CD4-positive, alpha-beta T cell treated with Interleukin-6 for 4 hours (primary cell): Measurements from ENCODE around the gene SIGLEC9.
A peak's percentile ranks its signal among the peaks of the same experiment; 100 is the strongest.
"Not testable (repeated sequence)": the region's sequence is repeated elsewhere in the genome, so short reads cannot be mapped to it uniquely, and the experiment has no call there.

ENCODE experiments used
- DNase-seq: peaks from one replicate; pipeline ENCODE4 v3.0.0-alpha.2; 2020; ENCODE audit warnings: mixed read lengths

The SIGLEC9 gene

DNA sequence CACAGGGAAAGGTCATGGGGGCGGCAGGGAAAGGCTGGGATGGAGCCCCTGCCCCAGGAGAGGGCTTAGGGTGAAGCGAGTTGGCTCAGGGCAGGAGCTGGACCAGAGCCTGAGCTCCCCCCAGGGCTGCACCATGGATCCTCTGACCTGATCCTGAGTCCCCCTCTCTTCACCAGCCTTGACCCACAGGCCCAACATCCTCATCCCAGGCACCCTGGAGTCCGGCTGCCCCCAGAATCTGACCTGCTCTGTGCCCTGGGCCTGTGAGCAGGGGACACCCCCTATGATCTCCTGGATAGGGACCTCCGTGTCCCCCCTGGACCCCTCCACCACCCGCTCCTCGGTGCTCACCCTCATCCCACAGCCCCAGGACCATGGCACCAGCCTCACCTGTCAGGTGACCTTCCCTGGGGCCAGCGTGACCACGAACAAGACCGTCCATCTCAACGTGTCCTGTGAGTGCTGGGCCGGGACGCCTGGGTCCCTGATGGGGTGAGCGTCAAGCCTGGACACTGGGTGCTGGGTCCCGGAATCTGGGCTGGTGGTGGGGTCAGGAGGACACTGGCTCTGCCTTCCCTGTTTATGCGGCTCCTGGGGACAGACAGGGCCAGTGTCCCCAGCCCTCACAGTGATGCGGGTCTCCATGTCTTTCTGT, 842 bp downstream of the SIGLEC9 start:
- no peak for DNase-seq

DNA sequence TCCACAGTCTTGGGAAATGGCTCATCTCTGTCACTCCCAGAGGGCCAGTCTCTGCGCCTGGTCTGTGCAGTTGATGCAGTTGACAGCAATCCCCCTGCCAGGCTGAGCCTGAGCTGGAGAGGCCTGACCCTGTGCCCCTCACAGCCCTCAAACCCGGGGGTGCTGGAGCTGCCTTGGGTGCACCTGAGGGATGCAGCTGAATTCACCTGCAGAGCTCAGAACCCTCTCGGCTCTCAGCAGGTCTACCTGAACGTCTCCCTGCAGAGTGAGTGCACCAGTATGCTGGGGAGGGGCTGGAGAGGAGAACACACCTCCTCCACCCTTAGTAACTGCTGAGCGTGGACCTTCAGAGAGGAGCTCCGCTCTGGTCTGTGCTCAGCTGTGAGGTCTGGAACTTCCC, 2.3 kb downstream of the SIGLEC9 start:
- DNase-seq = no peak

DNA sequence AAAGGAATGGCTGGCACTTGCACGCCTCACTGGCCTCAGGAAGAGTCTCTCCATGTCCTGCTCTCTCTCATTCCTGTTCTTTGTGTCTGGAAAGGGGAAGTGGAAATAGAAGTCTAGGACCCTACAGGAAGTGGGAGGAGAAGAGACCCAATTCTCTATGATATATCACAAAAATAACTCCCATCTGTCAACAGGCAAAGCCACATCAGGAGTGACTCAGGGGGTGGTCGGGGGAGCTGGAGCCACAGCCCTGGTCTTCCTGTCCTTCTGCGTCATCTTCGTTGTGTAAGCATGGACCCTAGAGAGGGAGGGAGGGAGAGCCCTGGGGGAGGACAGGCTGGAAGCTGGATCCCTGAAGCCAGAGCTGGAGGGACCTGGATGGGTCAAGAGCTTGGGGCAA, 3.0 kb downstream of the SIGLEC9 start:
- peak; percentile 44 for DNase-seq

DNA sequence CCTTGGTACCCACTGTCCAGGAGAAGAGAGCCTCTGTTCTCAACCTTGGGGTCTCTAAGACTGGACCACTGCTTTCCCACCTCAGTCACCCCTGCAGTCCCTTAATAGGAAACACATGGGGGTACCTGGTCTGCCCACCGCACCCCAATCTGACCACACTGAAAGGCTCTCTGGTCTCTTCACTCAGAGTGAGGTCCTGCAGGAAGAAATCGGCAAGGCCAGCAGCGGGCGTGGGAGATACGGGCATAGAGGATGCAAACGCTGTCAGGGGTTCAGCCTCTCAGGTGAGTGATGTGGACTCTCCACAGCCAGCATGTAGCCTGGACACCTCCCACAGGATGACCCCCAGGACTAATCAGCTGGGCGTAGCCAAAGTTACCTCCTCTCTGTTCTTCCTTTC, 3.5 kb downstream of the SIGLEC9 start:
- no peak for DNase-seq

DNA sequence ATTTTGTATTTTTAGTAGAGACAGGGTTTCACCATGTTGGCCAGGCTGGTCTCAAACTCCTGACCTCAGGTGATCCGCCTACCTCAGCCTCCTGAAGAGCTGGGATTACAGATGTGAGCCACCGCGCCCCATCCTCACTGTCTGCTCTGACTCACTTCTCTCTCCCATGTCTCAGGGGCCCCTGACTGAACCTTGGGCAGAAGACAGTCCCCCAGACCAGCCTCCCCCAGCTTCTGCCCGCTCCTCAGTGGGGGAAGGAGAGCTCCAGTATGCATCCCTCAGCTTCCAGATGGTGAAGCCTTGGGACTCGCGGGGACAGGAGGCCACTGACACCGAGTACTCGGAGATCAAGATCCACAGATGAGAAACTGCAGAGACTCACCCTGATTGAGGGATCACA, 5.0 kb downstream of the SIGLEC9 start:
- DNase-seq = no peak

DNA sequence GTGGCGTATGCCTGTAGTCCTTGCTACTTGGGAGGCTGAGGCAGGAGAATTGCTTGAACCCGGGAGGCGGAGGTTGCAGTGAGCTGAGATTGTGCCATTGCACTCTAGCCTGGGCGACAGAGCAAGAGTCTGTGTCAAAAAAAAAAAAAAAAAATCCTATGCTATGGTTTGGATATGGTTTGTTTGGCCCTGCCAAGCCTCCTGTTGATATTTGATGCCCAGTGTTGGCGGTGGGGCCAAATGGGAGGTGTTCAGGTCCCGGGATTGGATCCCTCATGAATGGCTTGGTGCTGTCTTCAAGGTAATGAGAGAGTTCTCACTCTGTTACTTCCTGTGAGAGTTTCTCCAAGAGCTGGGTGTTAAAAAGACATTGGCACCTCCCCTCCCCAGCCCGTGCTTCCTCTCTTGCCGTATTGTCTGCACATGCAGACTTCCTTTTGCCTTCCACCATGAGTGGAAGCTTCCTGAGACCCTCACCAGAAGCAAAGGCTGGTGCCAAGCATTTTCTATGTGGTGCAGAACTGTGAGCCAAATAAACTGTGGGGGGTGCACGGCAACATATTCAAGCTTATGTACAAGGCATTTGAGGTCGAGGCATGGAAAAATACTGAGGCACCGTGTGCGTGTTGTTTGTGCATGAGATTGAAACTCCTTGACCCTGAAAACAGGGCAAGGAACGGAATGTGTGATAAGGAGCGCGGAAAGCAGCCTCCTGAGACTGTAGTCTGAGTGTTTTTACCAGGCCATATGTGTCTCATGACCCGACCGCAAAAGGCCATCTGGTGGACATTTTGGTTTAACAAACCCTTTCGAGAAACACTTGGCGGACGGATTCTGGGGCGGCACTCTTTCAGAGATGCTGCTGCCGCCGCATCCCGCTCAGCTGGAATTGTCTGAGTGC, 7.3 kb downstream of the SIGLEC9 start:
- DNase-seq = peak; percentile 71

DNA sequence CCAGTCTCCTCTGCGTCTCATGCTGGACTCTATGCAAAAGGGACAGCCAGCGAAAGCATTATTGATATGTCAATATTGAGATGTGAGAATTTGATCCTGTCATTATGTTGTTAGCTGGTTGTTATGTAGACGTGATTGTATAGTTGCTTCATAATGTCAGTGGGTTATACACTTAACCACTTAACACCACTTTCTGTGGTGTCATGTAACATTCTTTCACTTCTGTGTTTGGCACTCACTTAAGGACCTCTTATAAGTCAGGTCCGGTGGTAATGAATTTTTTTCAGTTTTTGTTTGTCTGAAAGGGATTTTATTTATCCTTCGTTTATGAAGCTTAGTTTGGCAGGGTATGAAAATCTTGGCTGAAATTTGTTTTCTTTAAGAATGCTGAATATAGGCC, 10.3 kb downstream of the SIGLEC9 start:
- no peak for DNase-seq

DNA sequence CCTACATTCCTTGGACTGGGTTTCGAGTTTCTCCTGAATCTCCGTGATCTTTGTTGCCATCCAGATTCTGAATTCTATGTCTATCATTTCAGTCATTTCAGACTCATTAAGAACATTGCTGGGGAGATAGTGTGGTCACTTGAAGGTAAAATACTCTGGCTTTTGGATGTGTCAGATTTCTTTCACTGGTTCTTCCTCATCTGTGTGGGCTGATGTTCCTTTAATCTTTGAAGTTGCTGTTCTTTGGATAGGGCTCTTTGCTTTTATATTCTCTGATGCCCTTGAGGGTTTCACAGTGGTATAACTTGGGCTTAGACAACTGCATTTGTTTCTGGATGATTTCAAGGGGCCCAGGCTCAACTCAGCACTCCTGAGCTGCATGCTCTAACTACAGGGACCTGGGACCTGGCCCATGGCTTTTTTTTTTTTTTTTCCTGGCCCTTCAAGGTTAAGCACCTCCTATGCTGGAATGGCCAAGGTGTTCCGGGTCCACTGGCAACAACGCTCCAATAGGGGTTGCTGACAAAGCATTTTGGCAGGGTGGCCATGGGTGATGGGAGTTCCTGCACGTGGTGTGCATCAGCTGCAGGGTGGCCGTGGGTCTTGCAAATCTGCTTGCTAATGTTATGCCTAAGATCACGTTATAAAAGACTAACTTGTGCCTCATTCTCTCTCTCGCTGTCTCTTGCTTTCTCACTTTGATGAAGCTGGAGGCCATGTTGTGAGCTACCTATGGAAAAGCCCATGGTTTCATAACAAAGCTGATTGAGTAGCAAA, 11.5 kb downstream of the SIGLEC9 start:
- no peak for DNase-seq

DNA sequence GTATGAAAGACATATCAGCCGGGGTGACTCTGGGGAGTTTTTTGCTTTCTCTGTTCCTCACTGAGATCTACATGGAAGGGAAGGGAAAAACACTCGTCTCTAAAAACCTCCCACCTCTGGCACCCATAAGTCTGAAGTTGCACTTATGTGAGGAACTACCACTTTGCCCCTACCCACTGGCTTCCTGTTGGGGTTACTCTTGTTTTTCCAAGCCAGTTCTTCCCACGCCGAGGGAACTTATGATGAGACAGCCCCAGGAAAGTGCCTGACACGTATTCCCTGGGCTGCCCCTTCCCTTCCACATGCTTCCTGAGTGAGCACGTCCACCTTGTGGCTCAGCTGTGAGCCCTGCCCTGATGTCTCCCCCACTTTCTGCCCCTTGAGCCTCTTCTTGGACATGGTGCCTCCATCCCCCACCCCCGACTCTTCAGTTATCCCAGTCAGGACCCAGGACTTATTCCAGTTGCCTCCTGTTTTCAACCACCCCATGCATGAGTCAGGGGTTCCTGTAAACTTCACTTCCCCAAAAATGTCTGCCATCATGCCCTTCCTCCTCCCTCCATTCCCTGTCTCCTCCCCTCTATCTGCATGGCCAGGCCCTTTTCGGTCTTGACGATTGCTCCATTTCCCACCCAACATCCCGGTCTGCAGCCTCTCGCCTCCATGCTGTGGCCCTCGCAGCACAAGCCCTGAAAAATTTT, 12.3 kb downstream of the SIGLEC9 start:
- peak; percentile 34 for DNase-seq

DNA sequence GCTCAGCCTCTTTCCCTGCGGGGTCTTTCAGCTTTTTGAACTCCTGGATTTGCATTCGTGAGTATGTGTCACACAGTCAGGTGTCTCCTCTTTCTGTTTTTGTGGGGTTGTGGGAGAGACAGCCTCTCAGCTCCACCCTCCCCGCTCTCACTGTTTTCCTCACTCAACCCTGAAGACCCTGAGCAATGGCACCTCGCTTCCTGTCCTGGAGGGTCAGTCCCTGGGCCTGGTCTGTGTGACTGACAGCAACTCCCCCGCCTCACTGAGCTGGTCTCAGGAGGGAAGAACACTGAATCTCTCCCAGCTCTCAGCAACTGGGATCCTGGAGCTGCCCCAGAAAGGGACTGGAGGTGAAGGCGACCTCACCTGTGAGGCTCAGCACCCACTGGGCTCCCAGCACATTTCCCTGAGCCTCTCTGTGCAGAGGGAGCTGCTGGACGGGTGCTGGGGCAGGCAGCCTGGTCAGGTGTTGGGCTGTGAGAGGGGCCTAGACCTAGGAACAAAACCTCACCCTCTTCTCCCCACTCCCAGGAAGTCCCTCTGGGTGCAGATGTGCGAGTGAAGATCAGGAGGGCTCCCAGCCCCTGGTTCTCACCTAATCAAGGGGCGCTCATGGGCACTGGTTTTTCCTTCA, 13.2 kb downstream of the SIGLEC9 start:
- no peak for DNase-seq

DNA sequence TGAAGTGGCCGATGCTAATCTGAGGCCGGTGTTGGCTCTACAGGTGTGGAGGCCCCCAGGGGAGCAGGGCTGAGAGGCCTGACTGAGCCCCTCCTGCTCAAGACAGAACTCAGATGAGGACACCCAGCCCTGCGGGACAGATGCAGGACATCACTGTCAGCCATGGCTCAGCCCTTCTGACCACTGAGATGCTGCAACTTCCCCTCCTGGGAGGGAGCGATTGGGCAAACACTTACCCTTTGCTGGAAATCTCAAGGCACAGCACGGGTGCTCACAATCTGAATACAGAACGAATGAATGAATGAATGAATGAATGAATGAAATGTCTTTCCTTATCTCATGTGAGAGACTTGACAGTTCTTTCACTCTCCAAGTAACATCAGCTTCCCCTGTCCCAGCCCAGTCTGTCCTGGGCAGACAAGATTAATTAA, 13.9 kb downstream of the SIGLEC9 start:
- no peak for DNase-seq

DNA sequence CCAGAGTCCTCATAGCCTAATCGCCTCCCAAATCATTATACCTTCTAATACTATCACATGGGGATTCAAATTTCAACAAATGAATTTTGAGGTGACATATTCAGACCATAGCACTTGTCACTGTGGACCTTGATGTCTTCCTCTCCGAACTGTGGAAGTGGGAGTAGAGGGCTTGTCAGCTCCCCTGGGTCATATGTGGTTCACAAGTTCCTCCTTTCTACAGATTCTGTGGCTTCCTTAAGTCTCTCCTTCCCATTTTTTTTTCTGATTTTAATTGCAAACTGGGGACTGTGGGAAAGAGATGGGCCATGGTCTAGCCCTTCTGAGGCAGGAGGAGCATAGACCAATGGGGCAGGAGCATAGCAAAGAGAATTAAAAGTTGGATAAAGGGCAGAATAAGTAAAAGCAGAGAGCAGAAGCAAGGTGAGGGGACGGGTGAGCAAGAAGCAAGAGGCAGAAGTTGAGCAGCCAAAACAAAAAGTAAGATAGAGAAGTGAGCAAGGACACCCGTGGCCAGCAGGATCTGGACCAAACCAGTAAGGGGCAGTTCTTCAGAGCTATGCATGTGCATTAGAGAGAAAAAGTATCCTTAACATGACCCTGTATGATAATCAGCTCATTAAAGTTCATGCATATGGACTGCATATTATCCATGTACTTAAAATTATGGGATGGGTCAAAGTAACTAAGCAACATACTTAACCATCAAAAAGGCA, 14.8 kb downstream of the SIGLEC9 start:
- DNase-seq = no peak

DNA sequence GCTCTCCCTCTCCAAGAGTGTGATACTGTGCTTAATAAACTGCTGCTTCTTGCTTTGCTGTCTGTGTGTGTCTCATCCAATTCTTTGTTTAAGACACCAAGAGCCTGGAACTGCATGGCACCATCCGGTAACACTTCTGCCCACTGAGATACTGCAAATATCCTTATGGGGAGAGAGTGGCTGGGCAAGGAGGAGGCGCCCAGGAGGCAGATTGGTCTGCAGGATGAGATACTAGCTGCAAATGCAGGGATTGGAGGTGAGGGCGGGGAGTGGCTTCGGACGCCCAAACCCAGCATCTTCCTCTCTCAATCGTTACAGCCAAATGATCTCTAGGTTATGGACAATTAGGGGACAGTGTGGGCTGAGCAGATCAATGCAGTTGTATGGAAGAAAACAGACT, 15.7 kb downstream of the SIGLEC9 start:
- DNase-seq = no peak

DNA sequence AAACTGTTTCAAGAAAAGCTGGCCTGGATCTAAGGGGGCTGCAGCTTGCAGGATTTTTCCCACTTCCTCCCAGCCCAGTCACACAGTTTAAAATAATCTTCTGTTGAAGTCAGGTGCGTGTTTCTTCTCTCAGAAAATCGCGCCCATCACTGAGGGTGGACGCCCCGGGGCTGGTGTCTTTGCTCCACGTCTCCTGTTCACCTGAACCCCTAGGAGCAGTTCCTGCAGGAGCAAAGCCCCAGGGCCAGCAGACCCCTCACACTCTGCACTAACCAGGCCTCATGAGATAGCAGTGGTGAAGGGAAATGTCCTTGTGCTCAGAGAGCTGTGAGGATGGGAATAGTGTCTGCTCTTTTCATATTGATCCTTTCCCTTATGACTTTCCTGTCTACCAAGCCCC, 16.5 kb downstream of the SIGLEC9 start:
- no peak for DNase-seq

DNA sequence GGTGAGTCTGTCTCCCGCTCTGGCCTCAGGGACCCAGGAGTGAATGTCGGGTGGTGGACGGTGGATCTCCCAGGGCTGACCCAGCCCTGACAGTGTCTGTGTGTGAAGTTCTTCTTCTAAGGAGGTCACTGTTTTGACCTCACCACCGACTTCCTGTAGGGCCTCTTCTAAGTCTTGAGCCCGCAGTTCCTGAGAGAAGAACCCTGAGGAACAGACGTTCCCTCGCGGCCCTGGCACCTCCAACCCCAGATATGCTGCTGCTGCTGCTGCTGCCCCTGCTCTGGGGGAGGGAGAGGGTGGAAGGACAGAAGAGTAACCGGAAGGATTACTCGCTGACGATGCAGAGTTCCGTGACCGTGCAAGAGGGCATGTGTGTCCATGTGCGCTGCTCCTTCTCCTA, 17.4 kb downstream of the SIGLEC9 start, which contains the start of gene SIGLEC7:
Gene SIGLEC7 (plus strand): TSS at position 183 of the 400 bp plus-strand sequence. CDS start 69 bp downstream, at position 252.
- DNase-seq = no peak

DNA sequence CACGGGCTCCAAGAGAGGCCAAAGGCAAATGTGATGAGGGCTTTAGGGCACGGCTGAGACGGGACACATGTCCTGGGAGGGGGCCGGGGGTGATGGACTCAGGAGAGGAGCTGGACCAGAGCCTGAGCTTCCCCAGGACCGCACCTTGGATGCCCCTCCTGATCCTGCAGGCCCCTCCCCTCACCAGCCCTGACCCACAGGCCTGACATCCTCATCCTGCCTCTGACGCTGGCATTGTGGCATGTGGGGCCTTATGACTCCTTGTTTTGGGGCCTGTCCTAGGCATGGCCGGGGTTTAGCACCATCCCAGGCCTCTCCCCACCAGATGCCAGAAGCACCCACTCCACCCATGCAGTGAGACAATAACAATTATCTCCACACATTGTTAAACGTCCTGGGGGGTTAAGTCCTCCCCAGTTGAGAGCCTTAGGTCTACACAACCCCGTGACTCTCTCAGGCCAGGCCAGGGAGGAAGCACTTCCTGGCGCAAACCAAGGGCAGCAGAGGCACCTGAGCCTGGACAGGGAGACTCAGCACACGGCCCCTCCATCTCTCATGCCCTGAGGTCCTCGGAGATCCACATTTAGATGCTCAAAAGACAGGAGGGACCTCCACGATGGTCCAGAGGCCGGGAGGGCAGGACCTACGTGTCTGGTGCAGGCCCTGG, 18.2 kb downstream of the SIGLEC9 start:
- DNase-seq = not testable (repeated sequence)

DNA sequence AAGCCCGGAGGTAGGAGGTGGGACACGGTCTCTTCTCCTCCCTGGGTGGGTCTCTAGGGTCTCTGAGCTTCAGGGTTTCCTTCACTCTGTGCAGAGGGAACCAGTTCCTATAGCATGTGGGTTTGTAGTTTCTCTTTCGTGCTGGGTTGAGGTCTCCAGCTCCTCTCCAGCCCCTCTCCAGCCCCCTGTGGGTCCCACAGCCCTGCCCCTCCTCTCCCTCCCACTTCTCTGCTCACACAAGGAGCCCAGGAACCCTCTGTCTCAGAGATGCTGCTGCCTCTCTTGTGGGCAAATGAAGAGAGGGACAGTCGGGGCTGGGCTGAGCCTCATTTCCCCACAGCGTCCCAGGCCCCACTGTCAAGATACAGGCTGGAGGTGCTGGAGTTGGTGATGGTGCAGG, 18.8 kb downstream of the SIGLEC9 start:
- no peak for DNase-seq

DNA sequence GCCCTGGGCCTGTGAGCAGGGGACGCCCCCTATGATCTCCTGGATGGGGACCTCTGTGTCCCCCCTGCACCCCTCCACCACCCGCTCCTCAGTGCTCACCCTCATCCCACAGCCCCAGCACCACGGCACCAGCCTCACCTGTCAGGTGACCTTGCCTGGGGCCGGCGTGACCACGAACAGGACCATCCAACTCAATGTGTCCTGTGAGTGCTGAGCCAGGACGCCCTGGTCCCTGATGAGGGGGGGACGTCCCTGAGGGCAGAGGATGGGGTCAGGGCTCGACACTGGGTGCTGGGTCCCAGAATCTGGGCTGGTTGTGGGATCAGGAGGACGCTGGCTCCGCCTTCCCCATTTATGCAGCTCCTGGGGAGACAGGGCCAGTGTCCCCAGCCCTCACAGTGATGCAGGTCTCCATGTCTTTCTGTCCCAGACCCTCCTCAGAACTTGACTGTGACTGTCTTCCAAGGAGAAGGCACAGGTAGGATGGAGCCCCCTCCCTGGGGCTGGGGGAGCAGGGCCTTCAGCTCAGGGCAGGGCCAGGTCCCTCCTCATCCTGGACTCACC, 19.9 kb downstream of the SIGLEC9 start:
- DNase-seq = no peak

DNA sequence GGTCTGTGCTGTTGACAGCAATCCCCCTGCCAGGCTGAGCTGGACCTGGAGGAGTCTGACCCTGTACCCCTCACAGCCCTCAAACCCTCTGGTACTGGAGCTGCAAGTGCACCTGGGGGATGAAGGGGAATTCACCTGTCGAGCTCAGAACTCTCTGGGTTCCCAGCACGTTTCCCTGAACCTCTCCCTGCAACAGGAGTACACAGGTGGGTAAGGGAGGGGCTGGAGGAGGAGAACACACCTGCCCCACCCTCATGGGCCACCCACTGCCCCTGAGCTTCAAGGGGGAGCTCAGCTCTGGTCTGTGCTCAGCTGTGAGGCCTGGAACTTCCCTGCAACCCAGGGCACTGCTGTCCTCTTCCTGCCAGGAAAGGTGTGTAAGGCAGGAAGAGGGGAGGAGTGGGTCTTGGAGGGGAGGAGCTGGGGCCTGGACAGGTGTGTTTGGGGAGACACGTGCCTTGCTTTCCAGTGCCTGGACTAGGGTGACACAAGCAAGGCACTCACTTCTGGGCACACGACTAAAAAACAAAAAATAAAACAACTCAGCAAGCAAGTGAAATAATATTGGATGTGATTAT, 21.3 kb downstream of the SIGLEC9 start:
- no peak for DNase-seq

DNA sequence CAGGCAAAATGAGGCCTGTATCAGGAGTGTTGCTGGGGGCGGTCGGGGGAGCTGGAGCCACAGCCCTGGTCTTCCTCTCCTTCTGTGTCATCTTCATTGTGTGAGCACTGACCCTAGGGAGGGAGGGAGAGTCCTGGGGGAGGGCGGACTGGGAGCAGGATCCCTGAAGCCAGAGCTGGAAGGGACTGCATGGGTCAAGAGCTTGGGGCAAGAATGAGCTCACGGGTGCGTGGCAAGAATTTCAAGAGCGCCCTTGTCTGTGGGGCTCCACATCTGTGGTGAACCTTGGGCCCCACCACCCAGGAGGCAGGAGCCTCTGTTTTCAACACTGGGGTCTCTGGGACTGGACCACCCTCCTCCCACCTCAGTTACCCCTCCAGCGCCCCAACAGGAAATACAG, 22.0 kb downstream of the SIGLEC9 start:
- DNase-seq = no peak
